Trophoblast cell (in vitro differentiated cells and primary cell): ENCODE data around the gene TMEM208.

Source experiments
- DNase-seq, 2 donors: peaks; one replicate each; pipeline ENCODE4 v3.0.0-alpha.2; 2016
- H2AFZ ChIP-seq: 2 replicates; pipeline ENCODE4 v1.6.1; 2013; ENCODE audit warnings: low read length, moderate library complexity, mild to moderate bottlenecking; ENCODE audit not compliant: insufficient read depth, poor library complexity
- H2AK5ac ChIP-seq: 2 replicates; pipeline ENCODE4 v1.6.1; 2013; ENCODE audit warnings: mild to moderate bottlenecking, low read length
- H2BK120ac ChIP-seq: 2 replicates; pipeline ENCODE4 v1.6.1; 2013; ENCODE audit warnings: low read length, mild to moderate bottlenecking, moderate library complexity; ENCODE audit not compliant: insufficient read depth, poor library complexity
- H2BK12ac ChIP-seq: 2 replicates; pipeline ENCODE4 v1.6.1; 2013; ENCODE audit warnings: mild to moderate bottlenecking, low read length, moderate library complexity
- H2BK5ac ChIP-seq: 2 replicates; pipeline ENCODE4 v1.6.1; 2013; ENCODE audit warnings: low read length, low read depth, moderate library complexity, mild to moderate bottlenecking; ENCODE audit not compliant: poor library complexity
- H3K14ac ChIP-seq: 2 replicates; pipeline ENCODE4 v1.6.1; 2013; ENCODE audit warnings: mild to moderate bottlenecking, low read length
- H3K18ac ChIP-seq: 2 replicates; pipeline ENCODE4 v1.6.1; 2013; ENCODE audit warnings: mild to moderate bottlenecking, low read length
- H3K23ac ChIP-seq: 2 replicates; pipeline ENCODE4 v1.6.1; 2013; ENCODE audit warnings: low read length
- H3K27ac ChIP-seq: 2 replicates; pipeline ENCODE4 v1.5.1; 2013; ENCODE audit warnings: low read depth, mild to moderate bottlenecking, inconsistent platforms, low read length, moderate library complexity
- H3K27me3 ChIP-seq: 2 replicates; pipeline ENCODE4 v1.6.1; 2013; ENCODE audit warnings: inconsistent platforms, mild to moderate bottlenecking, low read length, moderate library complexity; ENCODE audit not compliant: insufficient read depth
- H3K36me3 ChIP-seq, 2 experiments: 1 replicate in 1 of 2; 2 replicates in 1 of 2; pipeline ENCODE4 v1.6.1; 2013; ENCODE audit warnings: low read length in 2 of 2, mild to moderate bottlenecking in 2 of 2, moderate library complexity in 1 of 2; ENCODE audit not compliant: insufficient read depth in 2 of 2, control insufficient read depth in 1 of 2
- H3K4ac ChIP-seq: 2 replicates; pipeline ENCODE4 v1.6.1; 2013; ENCODE audit warnings: low read depth, mild to moderate bottlenecking, low read length, moderate library complexity
- H3K4me1 ChIP-seq, 2 experiments: 1 replicate in 1 of 2; 2 replicates in 1 of 2; pipeline ENCODE4 v1.6.1; 2013; ENCODE audit warnings: low read length in 2 of 2, mild to moderate bottlenecking in 2 of 2, moderate library complexity in 1 of 2; ENCODE audit not compliant: insufficient read depth in 2 of 2, control insufficient read depth in 1 of 2
- H3K4me2 ChIP-seq: 2 replicates; pipeline ENCODE4 v1.6.1; 2013; ENCODE audit warnings: inconsistent platforms, mild to moderate bottlenecking, low read length, moderate library complexity
- H3K4me3 ChIP-seq: 2 replicates; pipeline ENCODE4 v1.5.1; 2013; ENCODE audit warnings: mild to moderate bottlenecking, low read depth, low read length, inconsistent platforms
- H3K79me1 ChIP-seq: one replicate; pipeline ENCODE4 v1.6.1; 2013; ENCODE audit warnings: low read length
- H3K79me2 ChIP-seq: 2 replicates; pipeline ENCODE4 v1.6.1; 2013; ENCODE audit warnings: low read length, mild to moderate bottlenecking; ENCODE audit not compliant: control insufficient read depth, insufficient read depth, poor library complexity
- H3K9ac ChIP-seq: 2 replicates; pipeline ENCODE4 v1.6.1; 2013; ENCODE audit warnings: mild to moderate bottlenecking, low read length
- H3K9me3 ChIP-seq: 2 replicates; pipeline ENCODE4 v1.6.1; 2013; ENCODE audit warnings: low read depth, mild to moderate bottlenecking, control low read depth, inconsistent platforms, low read length; ENCODE audit not compliant: insufficient read depth
- H4K12ac ChIP-seq: 2 replicates; pipeline ENCODE4 v1.6.1; 2013; ENCODE audit warnings: low read depth, mild to moderate bottlenecking, low read length, moderate library complexity
- H4K8ac ChIP-seq: 2 replicates; pipeline ENCODE4 v1.6.1; 2013; ENCODE audit warnings: low read depth, mild to moderate bottlenecking, low read length, moderate library complexity
- H4K91ac ChIP-seq: one replicate; pipeline ENCODE4 v1.6.1; 2013; ENCODE audit warnings: low read depth, mild to moderate bottlenecking, low read length, moderate library complexity
- WGBS: extraction: QIAGEN DNeasy Blood & Tissue Kit; methylation state at CpG from one replicate; pipeline ENCODE4 v1.1.7; 2013; ENCODE audit warnings: missing lambda C conversion rate; ENCODE audit not compliant: insufficient read length, insufficient coverage; ENCODE audit errors: extremely low coverage; 5-methylcytosine and 5-hydroxymethylcytosine counted together

TMEM208 gene

GRCh38 chr16:67268136-67268579, 41.2 kb downstream of the TMEM208 start:
- Histone ChIP-seq H2BK12ac (no peak overlapping the region), H3K27me3 (no peaks in the 10 kb centered on the region), H3K27ac (no peak overlapping the region), H2BK120ac (no peak overlapping the region), H3K4ac (no peak overlapping the region), H2AFZ (no peak overlapping the region), H4K8ac (no peak overlapping the region), H3K9ac (no peak overlapping the region), H3K79me2 (no peaks in the 10 kb centered on the region), H4K12ac (no peak overlapping the region), H3K79me1 (no peaks in the 10 kb centered on the region), H3K9me3 (no peaks in the 10 kb centered on the region), H3K36me3 (no peaks in the 10 kb centered on the region), H3K4me2 (no peak overlapping the region), H3K23ac (no peak overlapping the region), H3K14ac (no peak overlapping the region), H3K4me1 (no peaks in the 10 kb centered on the region), H3K4me3 (no peak overlapping the region), H2BK5ac (no peak overlapping the region), H2AK5ac (no peak overlapping the region), H3K18ac (no peak overlapping the region), H4K91ac (no peak overlapping the region)
- WGBS = no CpG with 5 or more reads among the region's 5 CpGs
- DNase-seq = peak; percentile 70 to 73

GRCh38 chr16:67269766-67270165, 42.8 kb downstream of the TMEM208 start:
- no peaks in the 10 kb centered on the region for H3K27me3 ChIP-seq
- no peak overlapping the region for H3K9ac ChIP-seq
- no peak overlapping the region for H2BK5ac ChIP-seq
- H3K23ac ChIP-seq = no peak overlapping the region
- WGBS = no CpG with 5 or more reads among the region's 5 CpGs
- no peaks in the 10 kb centered on the region for H3K79me2 ChIP-seq
- H4K91ac ChIP-seq = no peak overlapping the region
- H3K14ac ChIP-seq = no peak overlapping the region
- DNase-seq = peak; percentile 39 to 43
- no peak overlapping the region for H2BK120ac ChIP-seq
- no peak overlapping the region for H3K4me2 ChIP-seq
- H2AK5ac ChIP-seq = no peak overlapping the region
- H3K4ac ChIP-seq = no peak overlapping the region
- no peaks in the 10 kb centered on the region for H3K79me1 ChIP-seq
- H3K36me3 ChIP-seq = no peaks in the 10 kb centered on the region
- no peak overlapping the region for H3K18ac ChIP-seq
- H3K4me1 ChIP-seq = no peaks in the 10 kb centered on the region
- no peak overlapping the region for H4K8ac ChIP-seq
- no peak overlapping the region for H2BK12ac ChIP-seq
- H3K9me3 ChIP-seq = no peaks in the 10 kb centered on the region
- no peak overlapping the region for H4K12ac ChIP-seq
- no peak overlapping the region for H2AFZ ChIP-seq
- no peak overlapping the region for H3K4me3 ChIP-seq
- no peak overlapping the region for H3K27ac ChIP-seq

GRCh38 chr16:67270931-67271338, 44.0 kb downstream of the TMEM208 start:
- H2AK5ac ChIP-seq = no peak overlapping the region
- H3K79me2 ChIP-seq = no peaks in the 10 kb centered on the region
- H3K9ac ChIP-seq = no peak overlapping the region
- no peak overlapping the region for H4K8ac ChIP-seq
- H2BK120ac ChIP-seq = no peak overlapping the region
- peak overlapping the region; percentile 25 for H3K4me3 ChIP-seq
- H4K12ac ChIP-seq = no peak overlapping the region
- no peak overlapping the region for H4K91ac ChIP-seq
- no peaks in the 10 kb centered on the region for H3K4me1 ChIP-seq
- no peak overlapping the region for H3K23ac ChIP-seq
- WGBS = no CpG with 5 or more reads among the region's 11 CpGs
- no peak overlapping the region for H2BK5ac ChIP-seq
- H2AFZ ChIP-seq = no peak overlapping the region
- H3K27me3 ChIP-seq = no peaks in the 10 kb centered on the region
- H3K9me3 ChIP-seq = no peaks in the 10 kb centered on the region
- H3K36me3 ChIP-seq = no peaks in the 10 kb centered on the region
- no peak overlapping the region for H3K18ac ChIP-seq
- no peak overlapping the region for H3K4me2 ChIP-seq
- H3K4ac ChIP-seq = no peak overlapping the region
- no peak overlapping the region for H2BK12ac ChIP-seq
- no peak for DNase-seq
- no peak overlapping the region for H3K14ac ChIP-seq
- no peaks in the 10 kb centered on the region for H3K79me1 ChIP-seq
- no peak overlapping the region for H3K27ac ChIP-seq

- Histone ChIP-seq H2BK12ac (no peak overlapping the region), H3K4me3 (no peak overlapping the region), H3K9me3 (no peaks in the 10 kb centered on the region), H3K4me2 (no peak overlapping the region), H4K8ac (no peak overlapping the region), H4K12ac (no peak overlapping the region), H3K14ac (no peak overlapping the region), H3K27ac (no peak overlapping the region), H3K27me3 (no peaks in the 10 kb centered on the region), H2BK5ac (no peak overlapping the region), H3K18ac (no peak overlapping the region), H3K79me1 (no peaks in the 10 kb centered on the region), H3K4me1 (no peaks in the 10 kb centered on the region), H2AFZ (no peak overlapping the region), H3K9ac (no peak overlapping the region), H3K79me2 (no peaks in the 10 kb centered on the region), H4K91ac (no peak overlapping the region), H3K4ac (no peak overlapping the region), H3K23ac (no peak overlapping the region), H2BK120ac (no peak overlapping the region), H2AK5ac (no peak overlapping the region), H3K36me3 (no peaks in the 10 kb centered on the region)
- no peak for DNase-seq
- WGBS = no CpG with 5 or more reads among the region's 4 CpGs
Measured at GRCh38 chr16:67271446-67271845, 44.5 kb downstream of the TMEM208 start.
